Measurements from ENCODE around the gene PARP6.

PARP6 gene

GRCh38 chr15:72238586-72238985, 33.8 kb downstream of the PARP6 start:
- H3K4me1 ChIP-seq (ENCODE audit: low read depth, poor library complexity, severe bottlenecking): peaks cover 25% of the 10 kb centered on the region
- H3K36me3 ChIP-seq (ENCODE audit: insufficient read depth): no peaks in the 10 kb centered on the region
- TF ChIP-seq CTCF (conservative IDR thresholded peaks at IDR 0.05; ENCODE audit: low read depth, low read length): no peak
- no peaks in the 10 kb centered on the region for H4K20me1 ChIP-seq (ENCODE audit: insufficient read depth)
- peak overlapping the region; percentile 92; the same call in 1 of the 2 replicates for H3K4me2 ChIP-seq
- H3K4me3 ChIP-seq (IDR thresholded peaks at IDR 0.05; ENCODE audit: insufficient read depth, low read depth, low read length): no peak overlapping the region
- no peaks in the 10 kb centered on the region for H3K27me3 ChIP-seq (ENCODE audit: insufficient read depth, low read depth)
- no peak overlapping the region for H2AFZ ChIP-seq (ENCODE audit: low read depth)
- no peaks in the 10 kb centered on the region for H3K79me2 ChIP-seq (ENCODE audit: insufficient read depth, low read depth)
- H3K27ac ChIP-seq: peak overlapping the region; percentile 81; the same call in 1 of the 2 replicates
- no peak overlapping the region for H3K9ac ChIP-seq

GRCh38 chr15:72237853-72238224, 34.5 kb downstream of the PARP6 start:
- Histone ChIP-seq H3K27me3 (ENCODE audit: insufficient read depth, low read depth) (no peaks in the 10 kb centered on the region), H3K4me1 (ENCODE audit: low read depth, poor library complexity, severe bottlenecking) (peaks cover 28% of the 10 kb centered on the region), H4K20me1 (ENCODE audit: insufficient read depth) (no peaks in the 10 kb centered on the region), H3K4me2 (peak overlapping the region; percentile 92; the same call in 1 of the 2 replicates), H3K27ac (peak overlapping the region; percentile 81), H3K79me2 (ENCODE audit: insufficient read depth, low read depth) (0 out of 2 replicates have a peak, but pooled peaks cover 2% of the 10 kb centered on the region), H2AFZ (ENCODE audit: low read depth) (no peak overlapping the region), H3K9ac (peak overlapping the region; percentile 72; the same call in 1 of the 2 replicates), H3K4me3 (IDR thresholded peaks at IDR 0.05; ENCODE audit: insufficient read depth, low read depth, low read length) (no peak overlapping the region), H3K36me3 (ENCODE audit: insufficient read depth) (no peaks in the 10 kb centered on the region)
- TF ChIP-seq CTCF (conservative IDR thresholded peaks at IDR 0.05; ENCODE audit: low read depth, low read length): no peak

- Histone ChIP-seq H3K9ac (peak overlapping the region; percentile 72), H2AFZ (ENCODE audit: low read depth) (peak overlapping the region; percentile 9), H3K4me1 (ENCODE audit: low read depth, poor library complexity, severe bottlenecking) (peaks cover 34% of the 10 kb centered on the region), H3K36me3 (ENCODE audit: insufficient read depth) (no peaks in the 10 kb centered on the region), H3K27me3 (ENCODE audit: insufficient read depth, low read depth) (no peaks in the 10 kb centered on the region), H3K79me2 (ENCODE audit: insufficient read depth, low read depth) (0 out of 2 replicates have a peak, but pooled peaks cover 6% of the 10 kb centered on the region), H3K4me2 (peak overlapping the region; percentile 92), H3K4me3 (IDR thresholded peaks at IDR 0.05; ENCODE audit: insufficient read depth, low read depth, low read length) (no peak overlapping the region), H4K20me1 (ENCODE audit: insufficient read depth) (no peaks in the 10 kb centered on the region), H3K27ac (peak overlapping the region; percentile 81)
- no peak for TF ChIP-seq CTCF (conservative IDR thresholded peaks at IDR 0.05; ENCODE audit: low read depth, low read length)
Observed at GRCh38 chr15:72237029-72237852, 35.1 kb downstream of the PARP6 start.

GRCh38 chr15:72236381-72237003, 35.9 kb downstream of the PARP6 start:
- H3K4me2 ChIP-seq: peak overlapping the region; percentile 92
- H3K4me3 ChIP-seq (IDR thresholded peaks at IDR 0.05; ENCODE audit: insufficient read depth, low read depth, low read length): no peak overlapping the region
- H3K79me2 ChIP-seq (ENCODE audit: insufficient read depth, low read depth): 0 out of 2 replicates have a peak, but pooled peaks cover 6% of the 10 kb centered on the region
- H3K4me1 ChIP-seq (ENCODE audit: low read depth, poor library complexity, severe bottlenecking): peaks cover 35% of the 10 kb centered on the region
- H4K20me1 ChIP-seq (ENCODE audit: insufficient read depth): no peaks in the 10 kb centered on the region
- no peak for TF ChIP-seq CTCF (conservative IDR thresholded peaks at IDR 0.05; ENCODE audit: low read depth, low read length)
- peak overlapping the region; percentile 72; the same call in 1 of the 2 replicates for H3K9ac ChIP-seq
- no peaks in the 10 kb centered on the region for H3K27me3 ChIP-seq (ENCODE audit: insufficient read depth, low read depth)
- H3K27ac ChIP-seq: peak overlapping the region; percentile 81
- no peaks in the 10 kb centered on the region for H3K36me3 ChIP-seq (ENCODE audit: insufficient read depth)
- H2AFZ ChIP-seq (ENCODE audit: low read depth): no peak overlapping the region
